ENCODE data around the gene PJVK.
"Not testable (repeated sequence)": the region's sequence is repeated elsewhere in the genome, so short reads cannot be mapped to it uniquely, and the experiment has no call there.

Gene PJVK

GRCh38 chr2:178429336-178429735, 21.8 kb upstream of the PJVK start:
- DNase-seq, result no peak

GRCh38 chr2:178436662-178437061, 14.5 kb upstream of the PJVK start:
- no peak for DNase-seq

- DNase-seq, result no peak
These were observed 9.8 kb upstream of the PJVK start for GRCh38 chr2:178441426-178441825.

GRCh38 chr2:178448968-178449661, 2.1 kb upstream of the PJVK start:
- DNase-seq, result no peak

- no peak for DNase-seq
These were observed 1.3 kb upstream of the PJVK start for GRCh38 chr2:178449700-178450523.

GRCh38 chr2:178450524-178450773, 729 bp upstream of the PJVK start:
- peak in 7 of 51 donors; percentile 39 to 87 (median 53) for DNase-seq

- no peak for DNase-seq
These were observed 1.2 kb downstream of the PJVK start for GRCh38 chr2:178452334-178452733.

- DNase-seq, result no peak
These were observed 1.7 kb downstream of the PJVK start for GRCh38 chr2:178452870-178453269.

GRCh38 chr2:178455947-178456346, 4.8 kb downstream of the PJVK start:
- DNase-seq, result no peak

GRCh38 chr2:178457390-178457886, 6.3 kb downstream of the PJVK start:
- DNase-seq, result no peak

GRCh38 chr2:178469219-178469849, 18.2 kb downstream of the PJVK start:
- DNase-seq, result no peak

- DNase-seq, result not testable (repeated sequence)
These were observed 20.1 kb downstream of the PJVK start for GRCh38 chr2:178471313-178471712.

- DNase-seq, result no peak
These were observed 22.2 kb downstream of the PJVK start for GRCh38 chr2:178473373-178473772.

GRCh38 chr2:178473931-178474330, 22.8 kb downstream of the PJVK start:
- no peak for DNase-seq

- DNase-seq, result no peak
These were observed 23.4 kb downstream of the PJVK start for GRCh38 chr2:178474560-178474959.

- no peak for DNase-seq
These were observed 25.3 kb downstream of the PJVK start for GRCh38 chr2:178476477-178476876.

GRCh38 chr2:178477443-178478129, 26.4 kb downstream of the PJVK start:
- no peak for DNase-seq

- peak in 6 of 51 donors; percentile 16 to 32 (median 24) for DNase-seq
These were observed 26.9 kb downstream of the PJVK start for GRCh38 chr2:178478130-178478438.

GRCh38 chr2:178478439-178479274, 27.5 kb downstream of the PJVK start, which contains the start of gene FKBP7:
Gene FKBP7 (minus strand): TSS chr2:178478600. CDS start chr2:178478499, 101 bp downstream.
- peak; percentile 25 to 94 (median 83) for DNase-seq

- DNase-seq, result peak in 1 of 51 donors; percentile 53
These were observed 28.1 kb downstream of the PJVK start for GRCh38 chr2:178479275-178479616.

- DNase-seq, result peak in 1 of 51 donors; percentile 20
These were observed 28.6 kb downstream of the PJVK start for GRCh38 chr2:178479758-178480226.
